Neural cell (in vitro differentiated cells): Measurements from ENCODE around the gene KIRREL3.

ENCODE experiments used
- CTCF ChIP-seq: fragments of 450-650 bp; IDR thresholded peaks from 2 replicates; pipeline ENCODE4 v1.5.1; 2014; ENCODE audit warnings: antibody characterized with exemption, mild to moderate bottlenecking, moderate library complexity; ENCODE audit not compliant: poor library complexity, severe bottlenecking
- MXI1 ChIP-seq: fragments of 450-650 bp; conservative IDR thresholded peaks from 2 replicates; pipeline ENCODE4 v1.6.1; 2014; ENCODE audit warnings: antibody characterized with exemption, mild to moderate bottlenecking; ENCODE audit not compliant: poor library complexity, severe bottlenecking
- POLR2AphosphoS5 ChIP-seq: IDR thresholded peaks from 2 replicates; pipeline ENCODE4 v1.6.1; 2012
- RAD21 ChIP-seq: fragments of 450-650 bp; conservative IDR thresholded peaks from 2 replicates; pipeline ENCODE4 v1.6.1; 2014; ENCODE audit warnings: antibody characterized with exemption, mild to moderate bottlenecking, moderate library complexity
- SMC3 ChIP-seq: fragments of 450-650 bp; conservative IDR thresholded peaks from 2 replicates; pipeline ENCODE4 v1.6.1; 2014; ENCODE audit warnings: antibody characterized with exemption, mild to moderate bottlenecking, moderate library complexity; ENCODE audit not compliant: poor library complexity

- no peak for TF ChIP-seq CTCF
- TF ChIP-seq RAD21 = no peak
- no peak for TF ChIP-seq POLR2AphosphoS5
- TF ChIP-seq MXI1 = no peak
- TF ChIP-seq SMC3 = no peak
Observed at GRCh38 chr11:126383339-126384335, 616.9 kb downstream of the KIRREL3 start.
